Sigmoid colon (tissue), 7 donors: ENCODE results near the gene C1GALT1. TPM values are rescaled to one million over a fixed set of nuclear protein-coding genes. Genes with fewer than 3 reads are reported as not detected.

ENCODE experiments used
- DNase-seq: peaks from one replicate; pipeline ENCODE4 v3.0.0-alpha.2; 2019
- H3K27ac ChIP-seq, 4 donors: fragments of 200-600 bp; sonication (generic); one replicate each; pipeline ENCODE4 v1.5.1; 2016 to 2019; ENCODE audit warnings: mild to moderate bottlenecking in 1 of 4
- H3K27me3 ChIP-seq, 3 donors: fragments of 200-600 bp; sonication (generic); one replicate each; pipeline ENCODE4 v1.5.1; 2019; ENCODE audit warnings: mild to moderate bottlenecking in 1 of 3
- H3K36me3 ChIP-seq, 4 donors: fragments of 200-600 bp; sonication (generic); one replicate each; pipeline ENCODE4 v1.5.1; 2016 to 2019
- H3K4me1 ChIP-seq, 4 donors: fragments of 200-600 bp; sonication (generic); one replicate each; pipeline ENCODE4 v1.5.1; 2017 to 2019
- H3K4me3 ChIP-seq, 4 donors: fragments of 200-600 bp; sonication (generic); one replicate each; pipeline ENCODE4 v1.5.1; 2017 to 2019; ENCODE audit warnings: mild to moderate bottlenecking in 2 of 4, moderate library complexity in 1 of 4
- H3K9me3 ChIP-seq, 4 donors: fragments of 200-600 bp in 3 of 4; sonication (generic) in 3 of 4; one replicate each; pipeline versions ENCODE4 v1.5.1 to v1.6.1; 2013 to 2019
- EP300 ChIP-seq, 4 donors: sonication (generic); formaldehyde crosslinking; IDR thresholded peaks; one replicate each; pipeline ENCODE4 v1.6.1; 2017; ENCODE audit warnings: antibody characterized with exemption in 4 of 4
- POLR2A ChIP-seq, 2 donors: fragments of 450-650 bp; IDR thresholded peaks; one replicate each; pipeline ENCODE4 v1.6.1; 2016; ENCODE audit warnings: antibody characterized with exemption in 2 of 2, mild to moderate bottlenecking in 2 of 2, moderate library complexity in 2 of 2
- POLR2AphosphoS5 ChIP-seq, 4 donors: sonication (generic); formaldehyde crosslinking; IDR thresholded peaks; one replicate each; pipeline ENCODE4 v1.6.1; 2017; ENCODE audit warnings: antibody characterized with exemption in 4 of 4
- WGBS, 2 donors: extraction: QIAGEN DNeasy Blood & Tissue Kit; methylation state at CpG; one replicate each; pipeline ENCODE4 v1.1.7; 2013; 5-methylcytosine and 5-hydroxymethylcytosine counted together
- intact Hi-C: fragments of 100-400 bp; cut with DNase I; formaldehyde crosslinking; loops from one replicate; pipeline ENCODE4 v1.15.1; 2023
- polyA plus RNA-seq, 3 donors: library from polyadenylated mRNA; stranded (reverse); fragments of 200-250 nt; gene quantifications; one replicate each; pipeline ENCODE4 v1.2.3, GENCODE V29; 2013
- total RNA-seq, 4 donors: library from RNA; depleted of rRNA; stranded (reverse); fragments of >200 nt; gene quantifications; one replicate each; pipeline ENCODE4 v1.1.0, GENCODE V29; 2016
- TF ChIP-seq, protein P1 (sequence below), 4 experiments: fragments of 450-650 bp in 3 of 4; fragments of 200-600 bp in 1 of 4; IDR thresholded peaks; one replicate each; pipeline ENCODE4 v1.5.1; 2016 to 2019; ENCODE audit warnings: antibody characterized with exemption in 4 of 4, mild to moderate bottlenecking in 3 of 4, moderate library complexity in 2 of 4
- donor health status: healthy with polysubstance abuse.
- donor health status: Bipolar disorder and iron deficiency.
- donor health status: healthy.

Gene C1GALT1
- total and polyA plus RNA-seq, 7 donors: 4.8 to 19.8 (median 11.6) TPM

DNA sequence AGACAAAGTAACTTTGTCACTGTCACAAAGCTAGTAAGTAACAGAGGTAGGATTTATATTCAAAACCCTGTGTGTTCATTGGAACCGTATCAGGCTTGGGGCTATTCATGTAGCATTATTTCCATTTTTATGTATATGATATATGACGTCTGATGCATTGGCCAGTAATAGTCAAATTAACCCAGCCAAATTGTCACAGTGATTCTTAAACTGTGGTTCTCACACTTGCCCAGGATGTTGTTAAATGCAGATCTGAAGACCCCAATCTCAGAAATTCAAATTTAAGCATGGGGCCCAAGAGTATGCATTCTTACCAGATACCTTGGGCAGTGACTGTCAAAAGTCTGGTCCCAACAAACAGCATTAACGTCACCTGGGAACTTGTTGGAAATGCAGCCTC is 63.9 kb downstream of the C1GALT1 start:
- TF ChIP-seq POLR2AphosphoS5 (IDR thresholded peaks at IDR 0.05) (no peak), EP300 (IDR thresholded peaks at IDR 0.05) (no peak), POLR2A (IDR thresholded peaks at IDR 0.05) (no peak)
- TF ChIP-seq, protein P1, sequence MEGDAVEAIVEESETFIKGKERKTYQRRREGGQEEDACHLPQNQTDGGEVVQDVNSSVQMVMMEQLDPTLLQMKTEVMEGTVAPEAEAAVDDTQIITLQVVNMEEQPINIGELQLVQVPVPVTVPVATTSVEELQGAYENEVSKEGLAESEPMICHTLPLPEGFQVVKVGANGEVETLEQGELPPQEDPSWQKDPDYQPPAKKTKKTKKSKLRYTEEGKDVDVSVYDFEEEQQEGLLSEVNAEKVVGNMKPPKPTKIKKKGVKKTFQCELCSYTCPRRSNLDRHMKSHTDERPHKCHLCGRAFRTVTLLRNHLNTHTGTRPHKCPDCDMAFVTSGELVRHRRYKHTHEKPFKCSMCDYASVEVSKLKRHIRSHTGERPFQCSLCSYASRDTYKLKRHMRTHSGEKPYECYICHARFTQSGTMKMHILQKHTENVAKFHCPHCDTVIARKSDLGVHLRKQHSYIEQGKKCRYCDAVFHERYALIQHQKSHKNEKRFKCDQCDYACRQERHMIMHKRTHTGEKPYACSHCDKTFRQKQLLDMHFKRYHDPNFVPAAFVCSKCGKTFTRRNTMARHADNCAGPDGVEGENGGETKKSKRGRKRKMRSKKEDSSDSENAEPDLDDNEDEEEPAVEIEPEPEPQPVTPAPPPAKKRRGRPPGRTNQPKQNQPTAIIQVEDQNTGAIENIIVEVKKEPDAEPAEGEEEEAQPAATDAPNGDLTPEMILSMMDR (IDR thresholded peaks at IDR 0.05): no peak
- H3K27ac ChIP-seq: no peak overlapping the region
- 93 to 94% methylated on average over 3 of the region's 3 CpGs for WGBS, 2 donors
- H3K27me3 ChIP-seq: no peaks in the 10 kb centered on the region
- intact Hi-C loops: no loop called here
- no peaks in the 10 kb centered on the region for H3K9me3 ChIP-seq
- no peak overlapping the region for H3K4me3 ChIP-seq
- no peaks in the 10 kb centered on the region for H3K36me3 ChIP-seq
- no peak for DNase-seq
- peaks cover 0 to 20% (median 5%) of the 10 kb centered on the region in 4 donors for H3K4me1 ChIP-seq

DNA sequence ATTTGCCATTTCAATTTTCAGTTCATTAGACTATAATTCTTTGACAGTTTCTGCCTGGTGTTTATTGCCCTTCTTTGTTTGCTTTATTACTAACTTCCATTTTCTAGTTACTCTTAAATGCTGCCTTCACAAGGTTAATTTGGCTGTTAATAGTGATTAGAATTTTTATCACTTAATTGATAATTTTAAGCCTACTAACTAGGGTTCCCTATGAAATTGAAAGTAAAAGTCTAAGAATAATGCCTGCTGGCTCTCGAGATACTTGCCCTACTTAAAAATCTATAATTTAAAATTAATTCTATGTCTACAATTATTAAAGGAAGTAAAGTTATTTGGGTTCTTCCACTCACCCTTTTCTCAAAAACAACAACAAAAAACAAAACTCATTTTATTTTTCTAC is 65.3 kb downstream of the C1GALT1 start:
- H3K27me3 ChIP-seq: no peaks in the 10 kb centered on the region
- no peak overlapping the region for H3K27ac ChIP-seq
- no peak for DNase-seq
- peak overlapping the region in 1 of 4 donors; percentile 7 for H3K4me3 ChIP-seq
- intact Hi-C loops: no loop called here
- no peaks in the 10 kb centered on the region for H3K9me3 ChIP-seq
- peaks cover 0 to 20% (median 5%) of the 10 kb centered on the region in 4 donors for H3K4me1 ChIP-seq
- 52 to 88% methylated on average over 1 of the region's 1 CpG for WGBS, 2 donors
- no peaks in the 10 kb centered on the region for H3K36me3 ChIP-seq
- TF ChIP-seq POLR2AphosphoS5 (IDR thresholded peaks at IDR 0.05): no peak
- TF ChIP-seq POLR2A (IDR thresholded peaks at IDR 0.05): no peak
- no peak for TF ChIP-seq EP300 (IDR thresholded peaks at IDR 0.05)
- TF ChIP-seq, protein P1 (IDR thresholded peaks at IDR 0.05): no peak

DNA sequence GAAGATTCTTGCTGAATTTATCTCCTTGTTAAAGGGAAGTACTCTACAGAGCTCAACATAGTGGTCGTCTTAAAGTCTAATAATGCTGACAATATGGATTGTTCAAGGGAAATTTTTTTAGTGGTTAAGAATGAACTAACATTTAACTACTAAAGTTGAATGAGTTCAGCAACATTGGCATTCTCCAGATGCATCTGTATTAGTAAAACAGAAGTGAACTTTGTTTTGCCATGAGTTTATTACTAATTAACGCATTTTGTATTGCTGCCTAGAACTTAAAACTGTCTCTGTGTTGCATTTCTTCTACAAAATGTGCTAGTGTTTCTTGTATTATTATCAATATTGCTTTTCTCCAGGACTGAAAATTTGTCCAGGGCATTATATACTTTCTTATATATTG is 67.5 kb downstream of the C1GALT1 start:
- Histone ChIP-seq H3K9me3 (no peaks in the 10 kb centered on the region), H3K27ac (no peak overlapping the region), H3K4me1 (peaks cover 0 to 7% (median 2%) of the 10 kb centered on the region in 4 donors), H3K36me3 (no peaks in the 10 kb centered on the region), H3K4me3 (no peak overlapping the region), H3K27me3 (no peaks in the 10 kb centered on the region)
- DNase-seq: no peak
- WGBS, 2 donors: 80 to 93% methylated on average over 2 of the region's 2 CpGs
- TF ChIP-seq POLR2A (IDR thresholded peaks at IDR 0.05): no peak
- no peak for TF ChIP-seq POLR2AphosphoS5 (IDR thresholded peaks at IDR 0.05)
- TF ChIP-seq, protein P1 (IDR thresholded peaks at IDR 0.05): no peak
- TF ChIP-seq EP300 (IDR thresholded peaks at IDR 0.05): no peak
- intact Hi-C loops: no loop called here

DNA sequence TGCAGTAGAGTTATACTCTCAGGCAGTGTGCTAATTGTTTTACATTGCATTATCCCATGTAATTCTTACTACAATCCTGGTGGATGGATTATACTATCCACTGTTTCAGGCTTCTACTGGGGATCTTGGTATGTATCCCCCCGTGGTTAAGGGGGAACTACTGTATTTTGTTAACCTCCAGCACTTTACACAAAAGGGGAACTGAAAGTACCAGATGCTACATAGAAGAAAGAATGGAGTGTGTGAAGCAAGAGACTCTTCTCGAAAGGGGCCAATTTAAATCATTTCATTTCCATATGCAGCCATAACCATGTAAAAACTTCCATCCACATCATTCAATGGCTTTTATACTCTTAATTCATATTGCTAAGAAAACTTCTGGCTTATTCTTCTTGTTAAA is 69.4 kb downstream of the C1GALT1 start:
- TF ChIP-seq POLR2A (IDR thresholded peaks at IDR 0.05) (no peak), POLR2AphosphoS5 (IDR thresholded peaks at IDR 0.05) (no peak), EP300 (IDR thresholded peaks at IDR 0.05) (no peak)
- TF ChIP-seq, protein P1 (IDR thresholded peaks at IDR 0.05): no peak
- Histone ChIP-seq H3K27me3 (no peaks in the 10 kb centered on the region), H3K9me3 (no peaks in the 10 kb centered on the region), H3K36me3 (no peaks in the 10 kb centered on the region), H3K27ac (no peak overlapping the region), H3K4me3 (no peak overlapping the region), H3K4me1 (peaks cover 0 to 6% (median 0%) of the 10 kb centered on the region in 4 donors)
- DNase-seq: no peak
- intact Hi-C loops: no loop called here
- WGBS, 2 donors: 58 to 91% methylated on average over 2 of the region's 2 CpGs

DNA sequence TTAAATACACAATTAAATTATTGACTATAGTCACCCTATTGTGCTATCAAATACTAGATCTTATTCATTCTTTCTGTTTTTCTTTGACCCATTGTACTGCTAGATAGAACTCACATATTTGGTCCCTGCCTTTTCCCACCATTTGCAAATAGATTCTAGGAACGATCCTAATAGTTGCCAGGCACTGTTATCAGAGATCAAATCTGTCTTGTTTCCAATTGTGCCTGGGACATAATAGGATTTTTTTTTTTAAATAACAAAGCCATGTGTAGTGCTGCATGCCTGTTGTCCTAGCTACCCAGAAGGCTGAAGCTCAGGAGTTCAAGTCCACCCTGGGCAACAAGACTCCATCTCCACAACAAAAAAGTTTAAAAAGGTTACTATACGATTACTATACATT is 72.0 kb downstream of the C1GALT1 start:
- Histone ChIP-seq H3K4me3 (no peak overlapping the region), H3K4me1 (peaks cover 0 to 14% (median 0%) of the 10 kb centered on the region in 4 donors), H3K9me3 (no peaks in the 10 kb centered on the region), H3K36me3 (no peaks in the 10 kb centered on the region), H3K27ac (no peak overlapping the region), H3K27me3 (no peaks in the 10 kb centered on the region)
- WGBS, 2 donors: 95% methylated on average over 2 of the region's 2 CpGs
- TF ChIP-seq POLR2AphosphoS5 (IDR thresholded peaks at IDR 0.05) (no peak), EP300 (IDR thresholded peaks at IDR 0.05) (no peak), POLR2A (IDR thresholded peaks at IDR 0.05) (no peak)
- TF ChIP-seq, protein P1 (IDR thresholded peaks at IDR 0.05): no peak
- no peak for DNase-seq
- intact Hi-C loops: no loop called here
